ENCODE data around the gene SEC62. TPM values are rescaled to one million over a fixed set of nuclear protein-coding genes. Genes with fewer than 3 reads are reported as not detected.

The SEC62 gene
- total and polyA plus RNA-seq, 9 of the 15 experiments (the other 6 are each of a cell fraction or from before 2014, with no cell fraction given) = 34.5 to 152 (median 51.8) TPM

- TF ChIP-seq NONO (IDR thresholded peaks at IDR 0.05; ENCODE audit: low read depth in 2 of 2, low read length in 1 of 2) (peak in 1 of 2 experiments; percentile 15; a peak in 1 of 4 replicates), SRSF3 (IDR thresholded peaks at IDR 0.05; ENCODE audit: insufficient read depth, low read length) (no peak), NFE2 (IDR thresholded peaks at IDR 0.05; ENCODE audit: low read depth) (no peak), SMAD4 (CRISPR knock-in tag; conservative IDR thresholded peaks at IDR 0.05) (peak; percentile 64; the same call in 1 of the 2 replicates), MAFK (IDR thresholded peaks at IDR 0.05; ENCODE audit: low read length) (no peak), TCF7L2 (IDR thresholded peaks at IDR 0.05; ENCODE audit: low read depth, low read length) (no peak), PCBP2 (IDR thresholded peaks at IDR 0.05; ENCODE audit: low read depth, low read length, poor library complexity, severe bottlenecking) (no peak), ZNF589 (CRISPR knock-in tag; IDR thresholded peaks at IDR 0.05; ENCODE audit: low read depth) (no peak), TGIF2 (CRISPR knock-in tag; IDR thresholded peaks at IDR 0.05) (no peak), MIER1 (IDR thresholded peaks at IDR 0.05; ENCODE audit: low read depth) (no peak), ZNF668 (CRISPR knock-in tag; IDR thresholded peaks at IDR 0.05) (no peak), IRF2 (CRISPR knock-in tag; IDR thresholded peaks at IDR 0.05) (no peak), BRCA1 (IDR thresholded peaks at IDR 0.05) (no peak), BRCA1 (CRISPR knock-in tag; IDR thresholded peaks at IDR 0.05) (no peak), NR4A1 (CRISPR knock-in tag; IDR thresholded peaks at IDR 0.05) (no peak), NR4A1 (tag; IDR thresholded peaks at IDR 0.05) (no peak), SMAD3 (CRISPR knock-in tag; conservative IDR thresholded peaks at IDR 0.05) (no peak), NCOA6 (IDR thresholded peaks at IDR 0.05) (peak; percentile 88), SMC3 (conservative IDR thresholded peaks at IDR 0.05; ENCODE audit: insufficient read depth, low read depth, low read length) (peak; percentile 66), JUN (IDR thresholded peaks at IDR 0.05; ENCODE audit: borderline replicate concordance, low read depth, low read length) (no peak), JUN (CRISPR knock-in tag; IDR thresholded peaks at IDR 0.05; ENCODE audit: borderline replicate concordance) (no peak)
- TF ChIP-seq, protein P1, sequence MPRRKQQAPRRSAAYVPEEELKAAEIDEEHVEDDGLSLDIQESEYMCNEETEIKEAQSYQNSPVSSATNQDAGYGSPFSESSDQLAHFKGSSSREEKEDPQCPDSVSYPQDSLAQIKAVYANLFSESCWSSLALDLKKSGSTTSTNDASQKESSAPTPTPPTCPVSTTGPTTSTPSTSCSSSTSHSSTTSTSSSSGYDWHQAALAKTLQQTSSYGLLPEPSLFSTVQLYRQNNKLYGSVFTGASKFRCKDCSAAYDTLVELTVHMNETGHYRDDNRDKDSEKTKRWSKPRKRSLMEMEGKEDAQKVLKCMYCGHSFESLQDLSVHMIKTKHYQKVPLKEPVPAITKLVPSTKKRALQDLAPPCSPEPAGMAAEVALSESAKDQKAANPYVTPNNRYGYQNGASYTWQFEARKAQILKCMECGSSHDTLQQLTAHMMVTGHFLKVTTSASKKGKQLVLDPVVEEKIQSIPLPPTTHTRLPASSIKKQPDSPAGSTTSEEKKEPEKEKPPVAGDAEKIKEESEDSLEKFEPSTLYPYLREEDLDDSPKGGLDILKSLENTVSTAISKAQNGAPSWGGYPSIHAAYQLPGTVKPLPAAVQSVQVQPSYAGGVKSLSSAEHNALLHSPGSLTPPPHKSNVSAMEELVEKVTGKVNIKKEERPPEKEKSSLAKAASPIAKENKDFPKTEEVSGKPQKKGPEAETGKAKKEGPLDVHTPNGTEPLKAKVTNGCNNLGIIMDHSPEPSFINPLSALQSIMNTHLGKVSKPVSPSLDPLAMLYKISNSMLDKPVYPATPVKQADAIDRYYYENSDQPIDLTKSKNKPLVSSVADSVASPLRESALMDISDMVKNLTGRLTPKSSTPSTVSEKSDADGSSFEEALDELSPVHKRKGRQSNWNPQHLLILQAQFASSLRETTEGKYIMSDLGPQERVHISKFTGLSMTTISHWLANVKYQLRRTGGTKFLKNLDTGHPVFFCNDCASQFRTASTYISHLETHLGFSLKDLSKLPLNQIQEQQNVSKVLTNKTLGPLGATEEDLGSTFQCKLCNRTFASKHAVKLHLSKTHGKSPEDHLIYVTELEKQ (CRISPR knock-in tag; IDR thresholded peaks at IDR 0.05) = peak; percentile 38; the same call in 1 of the 2 replicates
- TF ChIP-seq, protein P2, sequence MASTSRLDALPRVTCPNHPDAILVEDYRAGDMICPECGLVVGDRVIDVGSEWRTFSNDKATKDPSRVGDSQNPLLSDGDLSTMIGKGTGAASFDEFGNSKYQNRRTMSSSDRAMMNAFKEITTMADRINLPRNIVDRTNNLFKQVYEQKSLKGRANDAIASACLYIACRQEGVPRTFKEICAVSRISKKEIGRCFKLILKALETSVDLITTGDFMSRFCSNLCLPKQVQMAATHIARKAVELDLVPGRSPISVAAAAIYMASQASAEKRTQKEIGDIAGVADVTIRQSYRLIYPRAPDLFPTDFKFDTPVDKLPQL (IDR thresholded peaks at IDR 0.05; ENCODE audit: extremely low read depth, insufficient read length) = no peak
- TF ChIP-seq, protein P3, sequence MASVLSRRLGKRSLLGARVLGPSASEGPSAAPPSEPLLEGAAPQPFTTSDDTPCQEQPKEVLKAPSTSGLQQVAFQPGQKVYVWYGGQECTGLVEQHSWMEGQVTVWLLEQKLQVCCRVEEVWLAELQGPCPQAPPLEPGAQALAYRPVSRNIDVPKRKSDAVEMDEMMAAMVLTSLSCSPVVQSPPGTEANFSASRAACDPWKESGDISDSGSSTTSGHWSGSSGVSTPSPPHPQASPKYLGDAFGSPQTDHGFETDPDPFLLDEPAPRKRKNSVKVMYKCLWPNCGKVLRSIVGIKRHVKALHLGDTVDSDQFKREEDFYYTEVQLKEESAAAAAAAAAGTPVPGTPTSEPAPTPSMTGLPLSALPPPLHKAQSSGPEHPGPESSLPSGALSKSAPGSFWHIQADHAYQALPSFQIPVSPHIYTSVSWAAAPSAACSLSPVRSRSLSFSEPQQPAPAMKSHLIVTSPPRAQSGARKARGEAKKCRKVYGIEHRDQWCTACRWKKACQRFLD (CRISPR knock-in tag; IDR thresholded peaks at IDR 0.05) = no peak
Measured at GRCh38 chr3:170037463-170038433, 71.1 kb downstream of the SEC62 start, which contains the start of gene GPR160 (continued).
